H54 (cell line): ENCODE measurements around the gene PGC.

Source experiments
- DNase-seq: peaks from one replicate; pipeline ENCODE4 v3.0.0; 2011; ENCODE audit warnings: low spot score, mixed read lengths; ENCODE audit not compliant: insufficient read length
- FAIRE-seq: peaks from 3 replicates; lab custom pipeline; 2011; peaks lifted over from hg19 to GRCh38; lab: Jason Lieb, UNC
- POLR2A ChIP-seq: IDR thresholded peaks from 2 replicates; pipeline ENCODE4 v1.6.1; 2011; ENCODE audit warnings: low read depth, mild to moderate bottlenecking, low read length

The PGC gene

DNA sequence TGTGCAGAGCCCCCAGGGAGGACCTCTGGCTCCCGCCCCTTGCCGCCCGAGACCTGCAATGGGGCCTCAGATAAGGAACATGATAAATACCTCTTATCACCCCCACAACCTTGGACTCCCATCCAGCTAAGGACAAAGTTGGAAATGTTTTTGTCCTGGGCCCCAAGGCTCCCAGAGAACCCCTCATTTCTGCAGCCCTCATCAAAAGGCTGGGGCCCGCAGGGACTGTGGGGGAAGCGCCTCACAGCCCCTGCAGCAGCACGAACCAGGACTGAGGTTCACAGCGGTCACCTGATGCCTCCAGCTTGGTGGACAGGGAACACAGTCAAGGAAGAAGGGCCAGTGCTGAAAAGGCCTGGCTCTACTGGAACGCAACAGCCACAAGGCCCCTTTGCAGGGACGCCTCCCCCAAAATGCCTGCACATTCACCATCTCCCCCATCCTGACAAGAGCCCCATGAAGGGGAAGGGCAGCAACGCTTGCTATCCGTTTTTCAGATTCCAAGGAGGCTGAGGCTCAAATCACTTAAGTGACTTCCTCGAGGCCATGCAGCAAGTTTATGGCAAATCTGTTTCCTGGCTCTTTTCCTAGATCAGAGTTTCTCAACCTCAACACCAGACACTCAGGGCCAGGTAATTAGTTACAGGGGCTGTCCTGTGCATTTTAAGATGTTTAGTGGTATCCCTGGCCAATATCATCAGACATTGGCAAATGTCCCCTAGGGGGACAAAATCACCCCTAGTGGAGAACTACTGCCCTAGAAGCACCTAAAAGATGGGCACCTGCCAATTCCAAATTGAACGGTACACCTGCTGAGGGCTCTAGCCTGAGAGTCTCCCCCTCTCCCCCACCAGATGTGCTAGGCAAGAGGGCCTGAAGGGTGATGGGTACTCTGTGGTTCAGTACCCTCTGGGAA is 22.4 kb downstream of the PGC start:
- no peak for DNase-seq
- no peak for TF ChIP-seq POLR2A
- FAIRE-seq: no peak

DNA sequence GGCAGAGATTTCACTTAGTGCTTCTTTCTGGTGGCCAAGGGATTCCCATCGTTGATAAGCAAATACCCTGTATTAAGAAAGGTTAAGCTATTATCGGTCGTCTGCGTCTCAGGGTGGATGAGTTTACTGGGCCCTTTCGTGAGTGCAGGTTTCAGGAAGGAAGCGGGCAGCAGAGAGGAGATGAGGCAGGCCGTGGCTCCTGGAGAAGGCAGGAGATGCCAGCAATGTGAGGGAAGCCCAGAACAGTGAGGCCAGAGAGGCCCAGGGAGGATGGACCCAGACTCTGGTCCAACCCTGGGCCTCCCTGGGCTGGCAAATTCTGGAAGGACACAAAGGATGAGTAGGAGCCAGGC is 23.0 kb downstream of the PGC start:
- TF ChIP-seq POLR2A: no peak
- FAIRE-seq: no peak
- no peak for DNase-seq

- TF ChIP-seq POLR2A: no peak
- no peak for FAIRE-seq
- peak; percentile 94 for DNase-seq
Measured at GRCh38 chr6:41723530-41724227, 23.5 kb downstream of the PGC start.

- TF ChIP-seq POLR2A: no peak
- DNase-seq: no peak
- no peak for FAIRE-seq
Measured at GRCh38 chr6:41722969-41723529, 24.1 kb downstream of the PGC start.

DNA sequence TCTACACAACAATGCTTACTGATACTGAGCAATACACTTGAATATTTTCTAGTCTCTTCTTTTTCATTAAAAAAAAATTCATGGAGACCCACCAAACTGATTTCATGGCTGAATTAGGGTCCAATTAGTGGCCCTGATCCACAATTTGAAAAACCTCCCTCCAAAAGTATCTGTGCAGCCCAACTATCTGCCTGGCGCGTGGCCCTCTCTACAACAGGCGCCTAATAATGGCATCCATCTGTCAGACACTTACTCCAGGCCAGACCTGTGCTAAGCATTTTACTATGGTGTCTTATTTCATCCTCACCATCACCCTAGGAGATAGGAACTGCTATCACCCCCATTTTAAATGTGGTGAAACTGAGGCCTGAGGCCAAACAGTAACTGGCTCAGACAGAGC is 25.8 kb downstream of the PGC start:
- FAIRE-seq (no peak), DNase-seq (no peak)
- no peak for TF ChIP-seq POLR2A

GRCh38 chr6:41720783-41721182 is 26.4 kb downstream of the PGC start:
- no peak for TF ChIP-seq POLR2A
- FAIRE-seq (no peak), DNase-seq (no peak)

DNA sequence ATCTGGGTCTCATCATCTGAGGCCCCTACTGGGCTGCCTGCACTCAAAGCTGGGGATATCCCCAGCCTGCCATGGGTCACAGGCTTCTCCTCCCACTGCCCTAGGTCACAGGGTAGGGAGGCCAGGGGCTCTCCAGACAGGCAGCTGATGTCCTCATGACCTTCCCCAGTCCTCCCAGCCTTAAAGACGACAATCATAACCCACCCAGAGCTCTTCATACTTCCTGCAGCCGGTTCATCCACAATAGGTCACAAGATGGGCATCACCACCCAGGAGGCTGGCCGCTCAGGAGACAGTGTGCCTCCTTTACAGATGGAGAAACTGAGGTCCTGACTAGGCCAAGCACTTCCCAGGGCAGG is 27.0 kb downstream of the PGC start:
- DNase-seq: no peak
- TF ChIP-seq POLR2A: no peak
- no peak for FAIRE-seq

DNA sequence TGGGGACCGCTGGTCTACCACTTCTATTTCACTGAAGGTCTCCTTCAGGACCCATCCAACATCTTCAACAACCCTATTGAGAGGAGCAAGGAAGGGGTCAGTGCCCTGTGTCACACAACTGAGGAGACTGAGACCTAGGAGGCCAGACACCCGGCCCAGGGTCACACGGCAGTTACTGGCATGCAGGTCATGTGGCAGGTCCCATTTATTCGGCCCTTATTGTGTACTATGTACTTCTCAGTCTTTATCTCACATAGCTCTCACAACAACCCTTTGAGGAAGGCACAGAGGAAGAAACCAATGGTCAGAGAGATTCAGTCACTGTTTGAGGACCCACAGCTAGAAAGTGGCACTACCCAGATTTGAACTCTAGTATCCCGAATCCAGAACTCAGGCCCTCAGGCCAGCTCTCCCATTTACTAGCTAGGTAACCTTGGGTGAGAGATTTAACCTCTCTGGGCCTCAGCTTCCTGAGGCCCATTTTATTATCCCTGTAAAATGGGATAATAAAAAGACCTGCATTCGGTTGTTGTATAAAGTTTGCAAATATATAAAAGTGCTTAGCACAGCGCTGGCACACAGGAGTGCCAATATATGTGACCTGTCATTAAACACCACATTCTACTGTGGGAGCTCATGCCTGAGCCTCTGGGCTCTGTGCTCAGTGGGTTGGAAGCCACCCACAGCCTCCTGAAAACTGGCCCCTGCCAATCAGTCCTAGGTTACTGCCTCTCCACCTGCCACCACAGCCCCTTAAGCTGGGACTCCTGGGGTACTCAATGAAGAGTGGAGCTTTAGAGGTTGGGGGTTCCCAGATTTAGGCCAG is 27.5 kb downstream of the PGC start:
- FAIRE-seq (no peak), DNase-seq (no peak)
- TF ChIP-seq POLR2A: no peak

- no peak for FAIRE-seq
- TF ChIP-seq POLR2A: no peak
- no peak for DNase-seq
Measured at GRCh38 chr6:41718828-41719227, 28.4 kb downstream of the PGC start.

- DNase-seq (no peak), FAIRE-seq (no peak)
- no peak for TF ChIP-seq POLR2A
Measured at GRCh38 chr6:41717392-41717736, 29.8 kb downstream of the PGC start.

DNA sequence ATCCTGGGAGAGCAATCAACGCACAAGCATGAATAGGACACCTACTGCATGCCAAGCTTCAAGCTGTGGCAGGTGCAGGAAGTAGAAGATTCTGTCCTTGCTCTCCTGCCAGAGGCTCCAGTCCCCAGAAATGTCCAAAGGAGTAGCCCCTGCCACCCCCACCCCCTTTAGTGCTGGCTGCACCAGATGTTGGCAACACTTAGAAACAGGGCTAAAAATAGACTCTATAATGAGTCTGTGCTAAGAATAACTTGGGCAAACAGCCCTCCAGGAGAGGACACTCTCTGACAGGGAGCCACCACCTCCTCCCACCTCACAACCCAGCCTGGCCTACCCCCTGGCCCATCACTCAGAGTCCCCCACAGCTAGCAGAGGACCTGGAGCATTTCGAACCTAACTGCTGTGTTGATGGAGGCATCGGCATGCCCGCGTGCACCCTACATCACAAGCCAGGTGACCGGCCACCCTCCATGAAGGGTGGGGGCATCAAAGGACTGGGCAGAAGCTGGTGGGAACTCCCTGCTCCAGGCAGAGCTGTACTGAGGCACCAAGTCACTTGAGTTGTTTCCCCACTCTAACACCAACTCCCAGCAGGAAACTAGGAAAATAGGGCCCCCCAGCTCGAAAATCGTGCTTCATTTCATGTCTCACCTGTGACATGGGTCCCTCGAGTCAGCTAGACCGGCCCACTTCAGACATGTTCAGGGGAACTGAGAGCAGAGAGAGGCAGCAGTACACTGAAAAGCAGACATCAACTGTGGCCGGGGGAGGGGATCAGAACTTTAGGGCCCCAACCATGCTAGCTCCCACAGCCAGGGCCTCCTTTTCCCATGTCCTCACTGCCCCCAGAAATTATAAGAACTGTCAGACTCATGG is 30.4 kb downstream of the PGC start:
- FAIRE-seq (no peak), DNase-seq (no peak)
- TF ChIP-seq POLR2A: no peak

DNA sequence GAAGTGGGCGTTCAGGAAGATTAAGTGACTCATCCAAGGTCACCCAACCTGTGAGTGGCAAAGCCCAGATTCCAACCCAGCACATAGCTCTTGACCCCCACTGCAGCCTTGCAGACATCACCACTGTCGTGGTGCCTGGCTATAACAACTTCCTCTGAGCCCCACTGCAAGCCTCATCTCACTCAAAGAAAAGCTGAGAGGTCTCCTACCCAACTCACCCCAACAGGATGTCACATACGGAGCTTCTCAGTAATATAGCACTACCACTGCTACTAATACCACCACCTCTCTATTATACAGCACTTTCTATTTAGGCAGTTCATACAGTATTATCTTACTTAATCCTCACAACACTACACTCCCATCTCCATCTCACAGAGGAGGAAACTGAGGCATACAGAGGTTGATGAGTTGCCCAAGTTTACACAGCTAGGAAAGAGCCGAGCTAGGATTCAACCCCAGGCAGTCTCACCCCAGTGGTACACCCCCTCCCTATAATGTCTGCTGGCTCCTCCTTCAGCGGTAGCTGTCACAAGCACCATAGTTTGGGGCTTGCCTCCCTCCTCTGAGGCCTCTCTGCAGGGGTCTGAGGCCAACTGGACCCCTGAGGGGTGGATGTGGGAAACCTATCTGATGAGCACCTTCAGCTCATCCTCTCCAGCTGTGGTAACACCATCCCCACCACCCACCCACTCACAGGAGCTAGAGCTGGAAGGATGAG is 31.2 kb downstream of the PGC start:
- TF ChIP-seq POLR2A: no peak
- FAIRE-seq (no peak), DNase-seq (no peak)
